ENCODE data around the gene ANP32B. TPM values are rescaled to one million over a fixed set of nuclear protein-coding genes. Genes with fewer than 3 reads are reported as not detected.

ANP32B gene
- total RNA-seq, 6 experiments from 2014 or later = 99.6 to 165 (median 155) TPM

- no peak for TF ChIP-seq CTCF (IDR thresholded peaks at IDR 0.05)
- Mint-ChIP-seq H3K27ac (0 out of 2 replicates have a peak overlapping the region, but pooled peaks have one; percentile 11), H3K27me3 (ENCODE audit: insufficient read depth) (peaks cover 4% of the 10 kb centered on the region), H3K4me3 (peak overlapping the region; percentile 56), H3K4me1 (ENCODE audit: low read depth) (peaks cover 48% of the 10 kb centered on the region), H3K36me3 (ENCODE audit: low read depth) (no peaks in the 10 kb centered on the region), H3K9me3 (no peaks in the 10 kb centered on the region)
- DNase-seq = peak; percentile 19
Observed at GRCh38 chr9:98039607-98040017, 56.5 kb downstream of the ANP32B start.

- H3K27me3 Mint-ChIP-seq (ENCODE audit: insufficient read depth) = peaks cover 4% of the 10 kb centered on the region
- H3K27ac Mint-ChIP-seq = no peak overlapping the region
- H3K4me1 Mint-ChIP-seq (ENCODE audit: low read depth) = peaks cover 46% of the 10 kb centered on the region
- DNase-seq = no peak
- H3K36me3 Mint-ChIP-seq (ENCODE audit: low read depth) = no peaks in the 10 kb centered on the region
- H3K9me3 Mint-ChIP-seq = no peaks in the 10 kb centered on the region
- TF ChIP-seq CTCF (IDR thresholded peaks at IDR 0.05) = no peak
- no peak overlapping the region for H3K4me3 Mint-ChIP-seq
Observed at GRCh38 chr9:98040212-98040611, 57.1 kb downstream of the ANP32B start.

- no peaks in the 10 kb centered on the region for H3K36me3 Mint-ChIP-seq (ENCODE audit: low read depth)
- H3K27ac Mint-ChIP-seq = no peak overlapping the region
- H3K4me1 Mint-ChIP-seq (ENCODE audit: low read depth) = peaks cover 22% of the 10 kb centered on the region
Observed at GRCh38 chr9:98043915-98044314, 60.8 kb downstream of the ANP32B start.

GRCh38 chr9:98045234-98046179 is 62.4 kb downstream of the ANP32B start:
- Mint-ChIP-seq H3K4me3 (no peak overlapping the region; the same call in 1 of the 2 replicates), H3K36me3 (ENCODE audit: low read depth) (no peaks in the 10 kb centered on the region)
- DNase-seq = no peak

More at GRCh38 chr9:98043915-98044314, 60.8 kb downstream of the ANP32B start:
- H3K27me3 Mint-ChIP-seq (ENCODE audit: insufficient read depth) = no peaks in the 10 kb centered on the region; the same call in 1 of the 2 replicates
- TF ChIP-seq CTCF (IDR thresholded peaks at IDR 0.05) = no peak
- no peak for DNase-seq
- no peaks in the 10 kb centered on the region for H3K9me3 Mint-ChIP-seq
- no peak overlapping the region for H3K4me3 Mint-ChIP-seq

GRCh38 chr9:98046180-98046543 is 63.0 kb downstream of the ANP32B start:
- Mint-ChIP-seq H3K9me3 (no peaks in the 10 kb centered on the region), H3K4me3 (no peak overlapping the region), H3K36me3 (ENCODE audit: low read depth) (no peaks in the 10 kb centered on the region), H3K27me3 (ENCODE audit: insufficient read depth) (no peaks in the 10 kb centered on the region), H3K27ac (no peak overlapping the region), H3K4me1 (ENCODE audit: low read depth) (peaks cover 7% of the 10 kb centered on the region)
- DNase-seq = no peak
- no peak for TF ChIP-seq CTCF (IDR thresholded peaks at IDR 0.05)

More at GRCh38 chr9:98045234-98046179, 62.4 kb downstream of the ANP32B start:
- Mint-ChIP-seq H3K27me3 (ENCODE audit: insufficient read depth) (no peaks in the 10 kb centered on the region), H3K4me1 (ENCODE audit: low read depth) (peaks cover 7% of the 10 kb centered on the region), H3K9me3 (no peaks in the 10 kb centered on the region), H3K27ac (no peak overlapping the region)
- peak; percentile 13; the same call in 1 of the 2 replicates for TF ChIP-seq CTCF (IDR thresholded peaks at IDR 0.05)
